Lower leg skin (tissue), 4 donors: Measurements from ENCODE around the gene TRUB2. TPM values are rescaled to one million over a fixed set of nuclear protein-coding genes. Genes with fewer than 3 reads are reported as not detected.

Experiments
- DNase-seq, 2 donors: peaks; one replicate each; pipeline ENCODE4 v3.0.0-alpha.2; 2019; ENCODE audit warnings: low spot score in 2 of 2
- H3K4me3 ChIP-seq: fragments of 200-600 bp; sonication (generic); 2 replicates; pipeline ENCODE4 v1.5.1; 2017; ENCODE audit warnings: mild to moderate bottlenecking, low read depth; ENCODE audit not compliant: poor library complexity, severe bottlenecking
- CTCF ChIP-seq, 3 donors: fragments of 450-650 bp; IDR thresholded peaks; one replicate each; pipeline ENCODE4 v1.5.1; 2016; ENCODE audit warnings: antibody characterized with exemption in 3 of 3, mild to moderate bottlenecking in 3 of 3, moderate library complexity in 2 of 3
- POLR2A ChIP-seq, 2 donors: fragments of 450-650 bp; IDR thresholded peaks; one replicate each; pipeline ENCODE4 v1.6.1; 2016 to 2017; ENCODE audit warnings: antibody characterized with exemption in 2 of 2, mild to moderate bottlenecking in 1 of 2, moderate library complexity in 1 of 2
- whole genome bisulfite sequencing, 2 donors: methylation state at CpG; one replicate each; pipeline ENCODE4 v1.1.5; 2018; 5-methylcytosine and 5-hydroxymethylcytosine counted together
- intact Hi-C: fragments of 100-400 bp; cut with DNase I; formaldehyde crosslinking; loops from one replicate; pipeline ENCODE4 v1.15.0; 2023; ENCODE audit warnings: low total_unique reads
- total RNA-seq, 4 donors: library from RNA; depleted of rRNA; stranded (reverse); fragments of >200 nt; gene quantifications; one replicate each; pipeline ENCODE4 v1.1.0, GENCODE V29; 2016

The TRUB2 gene
- total RNA-seq = 10 to 100 TPM; 10.8 to 13.9 (median 11.5) TPM

- intact Hi-C loops = no loop called here
- no peak for TF ChIP-seq POLR2A (IDR thresholded peaks at IDR 0.05)
- TF ChIP-seq CTCF (IDR thresholded peaks at IDR 0.05) = no peak
- peak within 1 kb of the TSS; percentile 91 for H3K4me3 ChIP-seq
- 0% methylated on average over 50 to 79 of the region's 83 CpGs for WGBS, 2 donors
- peak; percentile 94 to 99 for DNase-seq
These were observed at the start of gene TRUB2, which contains the start of gene COQ4 for GRCh38 chr9:128322404-128323211. Gene TRUB2, minus strand, starts transcription at chr9:128322447. Its CDS starts 39 bp downstream, at chr9:128322408. Gene COQ4, plus strand, starts transcription at chr9:128322839. Its CDS starts 20 bp downstream, at chr9:128322859.

- 0 to 1% methylated on average over 10 of the region's 10 CpGs for WGBS, 2 donors
- no peak for TF ChIP-seq CTCF (IDR thresholded peaks at IDR 0.05)
- TF ChIP-seq POLR2A (IDR thresholded peaks at IDR 0.05) = no peak
- DNase-seq = no peak
- intact Hi-C loops = no loop called here
- peak overlapping the region; percentile 79 for H3K4me3 ChIP-seq
These were observed 49.4 kb upstream of the TRUB2 start for GRCh38 chr9:128371630-128372117.

- H3K4me3 ChIP-seq = peak within 1 kb of the TSS; percentile 79
- intact Hi-C loops = no loop called here
- 0 to 1% methylated on average over 37 to 51 of the region's 55 CpGs for WGBS, 2 donors
- peak; percentile 94 to 98 for DNase-seq
- TF ChIP-seq CTCF (IDR thresholded peaks at IDR 0.05) (no peak), POLR2A (IDR thresholded peaks at IDR 0.05) (peak in 1 of 2 donors; percentile 81)
These were observed 48.7 kb upstream of the TRUB2 start, which contains the start of gene URM1 for GRCh38 chr9:128370752-128371629. Gene URM1, plus strand, starts transcription at chr9:128371374. Its CDS starts 7 bp downstream, at chr9:128371381.

GRCh38 chr9:128370367-128370751 is 48.1 kb upstream of the TRUB2 start:
- peak overlapping the region; percentile 43 for H3K4me3 ChIP-seq
- no peak for DNase-seq
- intact Hi-C loops = no loop called here
- TF ChIP-seq CTCF (IDR thresholded peaks at IDR 0.05) (no peak), POLR2A (IDR thresholded peaks at IDR 0.05) (no peak)

GRCh38 chr9:128369024-128369706 is 46.9 kb upstream of the TRUB2 start:
- 90 to 91% methylated on average over 9 of the region's 9 CpGs for WGBS, 2 donors
- no peak overlapping the region for H3K4me3 ChIP-seq
- DNase-seq = no peak
- no peak for TF ChIP-seq POLR2A (IDR thresholded peaks at IDR 0.05)
- TF ChIP-seq CTCF (IDR thresholded peaks at IDR 0.05) = no peak
- intact Hi-C loops = loop anchor here (10.0 kb wide), 1 partner anchor 46 kb away; no protein-coding TSS in a partner anchor
